Measurements from ENCODE around the gene PLEKHB2. TPM values are rescaled to one million over a fixed set of nuclear protein-coding genes. Genes with fewer than 3 reads are reported as not detected.

The PLEKHB2 gene
- total RNA-seq, 1 experiment from 2014 or later = 72.0 TPM

GRCh38 chr2:131058920-131059319 is 46.2 kb upstream of the PLEKHB2 start:
- DNase-seq (ENCODE audit: low read depth, low spot score) (no peak), ATAC-seq (no peak)
- Histone ChIP-seq H3K27ac (ENCODE audit: low read length) (no peak overlapping the region), H3K4me3 (ENCODE audit: low read depth in 2 of 2, low read length in 2 of 2) (no peak overlapping the region), H3K36me3 (ENCODE audit: control insufficient read depth, insufficient read depth, low read length) (peaks cover 20% of the 10 kb centered on the region), H3K4me1 (ENCODE audit: control insufficient read depth, insufficient read depth, low read length) (no peaks in the 10 kb centered on the region), H3K9me3 (ENCODE audit: control insufficient read depth, insufficient read depth, low read depth, low read length) (no peaks in the 10 kb centered on the region), H3K27me3 (ENCODE audit: control insufficient read depth, insufficient read depth, low read length) (no peaks in the 10 kb centered on the region)
- intact Hi-C loops (cut with micrococcal nuclease; ENCODE audit: unreplicated experiment) (no loop called here), in situ Hi-C loops (cut with HindIII; ENCODE audit: low pct_unique_long_range_greater_than_20kb, low sequenced_read_pairs) (no loop called here)
- CTCF ChIA-PET = no interaction called here
- no TSS peak for BruUV-seq (replicated peaks)
- TF ChIP-seq, protein P1, sequence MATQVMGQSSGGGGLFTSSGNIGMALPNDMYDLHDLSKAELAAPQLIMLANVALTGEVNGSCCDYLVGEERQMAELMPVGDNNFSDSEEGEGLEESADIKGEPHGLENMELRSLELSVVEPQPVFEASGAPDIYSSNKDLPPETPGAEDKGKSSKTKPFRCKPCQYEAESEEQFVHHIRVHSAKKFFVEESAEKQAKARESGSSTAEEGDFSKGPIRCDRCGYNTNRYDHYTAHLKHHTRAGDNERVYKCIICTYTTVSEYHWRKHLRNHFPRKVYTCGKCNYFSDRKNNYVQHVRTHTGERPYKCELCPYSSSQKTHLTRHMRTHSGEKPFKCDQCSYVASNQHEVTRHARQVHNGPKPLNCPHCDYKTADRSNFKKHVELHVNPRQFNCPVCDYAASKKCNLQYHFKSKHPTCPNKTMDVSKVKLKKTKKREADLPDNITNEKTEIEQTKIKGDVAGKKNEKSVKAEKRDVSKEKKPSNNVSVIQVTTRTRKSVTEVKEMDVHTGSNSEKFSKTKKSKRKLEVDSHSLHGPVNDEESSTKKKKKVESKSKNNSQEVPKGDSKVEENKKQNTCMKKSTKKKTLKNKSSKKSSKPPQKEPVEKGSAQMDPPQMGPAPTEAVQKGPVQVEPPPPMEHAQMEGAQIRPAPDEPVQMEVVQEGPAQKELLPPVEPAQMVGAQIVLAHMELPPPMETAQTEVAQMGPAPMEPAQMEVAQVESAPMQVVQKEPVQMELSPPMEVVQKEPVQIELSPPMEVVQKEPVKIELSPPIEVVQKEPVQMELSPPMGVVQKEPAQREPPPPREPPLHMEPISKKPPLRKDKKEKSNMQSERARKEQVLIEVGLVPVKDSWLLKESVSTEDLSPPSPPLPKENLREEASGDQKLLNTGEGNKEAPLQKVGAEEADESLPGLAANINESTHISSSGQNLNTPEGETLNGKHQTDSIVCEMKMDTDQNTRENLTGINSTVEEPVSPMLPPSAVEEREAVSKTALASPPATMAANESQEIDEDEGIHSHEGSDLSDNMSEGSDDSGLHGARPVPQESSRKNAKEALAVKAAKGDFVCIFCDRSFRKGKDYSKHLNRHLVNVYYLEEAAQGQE (IDR thresholded peaks at IDR 0.05; ENCODE audit: insufficient read depth in 1 of 2, low read depth in 2 of 2, low read length in 1 of 2) = no peak
- TF ChIP-seq TCF7L2 (IDR thresholded peaks at IDR 0.05; ENCODE audit: low read depth, low read length) = no peak
- no peak for TF ChIP-seq POLR2AphosphoS5 (IDR thresholded peaks at IDR 0.05; ENCODE audit: low read depth, low read length)
- TF ChIP-seq, protein P2, sequence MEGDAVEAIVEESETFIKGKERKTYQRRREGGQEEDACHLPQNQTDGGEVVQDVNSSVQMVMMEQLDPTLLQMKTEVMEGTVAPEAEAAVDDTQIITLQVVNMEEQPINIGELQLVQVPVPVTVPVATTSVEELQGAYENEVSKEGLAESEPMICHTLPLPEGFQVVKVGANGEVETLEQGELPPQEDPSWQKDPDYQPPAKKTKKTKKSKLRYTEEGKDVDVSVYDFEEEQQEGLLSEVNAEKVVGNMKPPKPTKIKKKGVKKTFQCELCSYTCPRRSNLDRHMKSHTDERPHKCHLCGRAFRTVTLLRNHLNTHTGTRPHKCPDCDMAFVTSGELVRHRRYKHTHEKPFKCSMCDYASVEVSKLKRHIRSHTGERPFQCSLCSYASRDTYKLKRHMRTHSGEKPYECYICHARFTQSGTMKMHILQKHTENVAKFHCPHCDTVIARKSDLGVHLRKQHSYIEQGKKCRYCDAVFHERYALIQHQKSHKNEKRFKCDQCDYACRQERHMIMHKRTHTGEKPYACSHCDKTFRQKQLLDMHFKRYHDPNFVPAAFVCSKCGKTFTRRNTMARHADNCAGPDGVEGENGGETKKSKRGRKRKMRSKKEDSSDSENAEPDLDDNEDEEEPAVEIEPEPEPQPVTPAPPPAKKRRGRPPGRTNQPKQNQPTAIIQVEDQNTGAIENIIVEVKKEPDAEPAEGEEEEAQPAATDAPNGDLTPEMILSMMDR (IDR thresholded peaks at IDR 0.05) = no peak
- TF ChIP-seq SIN3A (IDR thresholded peaks at IDR 0.05; ENCODE audit: borderline replicate concordance, insufficient read depth, low read depth, low read length) = no peak
- POLR2A ChIA-PET = no interaction called here

DNA sequence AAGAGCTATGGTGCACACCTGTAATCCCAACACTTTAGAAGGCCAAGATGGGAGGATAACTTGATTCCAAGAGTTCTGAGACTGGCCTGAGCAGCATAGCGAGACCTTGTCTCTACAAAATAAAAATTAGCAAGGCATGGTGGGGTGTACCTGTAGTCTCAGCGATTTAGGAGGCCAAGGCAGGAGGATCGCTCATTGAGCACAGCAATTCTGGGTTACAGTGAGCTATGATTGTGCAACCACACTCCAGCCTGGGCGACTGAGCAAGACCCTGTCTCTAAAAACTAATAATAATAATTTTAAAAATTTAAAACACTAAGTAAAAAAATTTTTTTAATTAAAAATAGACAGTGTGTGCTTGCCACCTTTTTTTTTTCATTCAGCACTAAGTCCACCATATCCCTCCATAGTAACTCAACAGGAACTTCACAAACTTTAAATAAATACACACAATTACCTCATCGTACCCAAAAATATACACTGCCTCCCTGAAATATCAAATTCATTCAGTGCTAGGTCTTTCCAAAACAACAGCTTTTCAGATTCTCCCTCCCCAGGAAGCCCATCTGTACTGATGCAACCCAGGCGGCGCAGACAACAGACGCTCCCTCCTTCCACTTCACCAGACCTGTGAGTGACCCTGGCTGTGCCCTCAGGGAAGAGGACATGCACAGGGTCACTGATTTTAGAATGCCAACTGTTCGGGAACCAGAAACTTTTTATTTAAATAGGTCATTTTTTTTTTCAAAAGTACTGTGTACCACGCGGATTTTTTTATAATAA is 41.4 kb upstream of the PLEKHB2 start:
- ATAC-seq (no peak), DNase-seq (ENCODE audit: low read depth, low spot score) (no peak)
- ChIA-PET CTCF (no interaction called here), POLR2A (no interaction called here)
- H3K4me3 ChIP-seq (ENCODE audit: low read depth in 2 of 2, low read length in 2 of 2) = no peak overlapping the region
- H3K36me3 ChIP-seq (ENCODE audit: control insufficient read depth, insufficient read depth, low read length) = peaks cover 9% of the 10 kb centered on the region; the same call in 1 of the 2 replicates
- TF ChIP-seq SIN3A (IDR thresholded peaks at IDR 0.05; ENCODE audit: borderline replicate concordance, insufficient read depth, low read depth, low read length) = no peak
- TF ChIP-seq, protein P1 (IDR thresholded peaks at IDR 0.05; ENCODE audit: insufficient read depth in 1 of 2, low read depth in 2 of 2, low read length in 1 of 2) = no peak
- TF ChIP-seq TCF7L2 (IDR thresholded peaks at IDR 0.05; ENCODE audit: low read depth, low read length) = no peak
- in situ Hi-C loops (cut with HindIII; ENCODE audit: low pct_unique_long_range_greater_than_20kb, low sequenced_read_pairs) = no loop called here
- H3K27me3 ChIP-seq (ENCODE audit: control insufficient read depth, insufficient read depth, low read length) = no peaks in the 10 kb centered on the region
- no peaks in the 10 kb centered on the region for H3K4me1 ChIP-seq (ENCODE audit: control insufficient read depth, insufficient read depth, low read length)
- no peaks in the 10 kb centered on the region for H3K9me3 ChIP-seq (ENCODE audit: control insufficient read depth, insufficient read depth, low read depth, low read length)
- no TSS peak for BruUV-seq (replicated peaks)
- H3K27ac ChIP-seq (ENCODE audit: low read length) = no peak overlapping the region
- intact Hi-C loops (cut with micrococcal nuclease; ENCODE audit: unreplicated experiment) = no loop called here

Data from Panc1 (cell line).